ENCODE measurements around the gene MAPKAP1.

Gene MAPKAP1

DNA sequence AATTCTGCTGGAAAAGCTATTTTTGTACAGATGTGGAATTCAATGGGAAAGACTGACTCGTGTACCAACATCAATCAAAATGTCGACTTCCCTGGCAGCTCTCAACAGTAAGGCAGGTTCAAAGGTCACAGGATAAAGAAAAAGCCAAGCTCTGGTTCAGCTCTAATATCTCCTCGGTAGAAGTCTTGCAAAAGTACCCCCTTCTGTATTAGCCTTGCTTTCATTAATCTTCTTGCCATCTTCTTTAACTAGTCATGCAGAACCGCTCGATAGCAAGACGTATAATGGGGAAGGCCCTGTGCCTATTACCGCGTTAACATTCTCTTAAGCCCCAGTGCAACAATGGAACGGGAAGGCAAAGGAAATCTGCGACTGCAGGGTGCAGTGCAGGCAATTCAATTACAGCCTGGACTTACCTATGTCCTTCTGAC is 244.1 kb downstream of the MAPKAP1 start:
- no peak overlapping the region for H3K18ac ChIP-seq (ENCODE audit: low read length)
- H2AK5ac ChIP-seq (ENCODE audit: low read length), result no peak overlapping the region
- no peak overlapping the region for H3K9ac ChIP-seq (ENCODE audit: low read length)
- H2BK5ac ChIP-seq (ENCODE audit: low read length), result no peak overlapping the region
- no peak overlapping the region for H4K8ac ChIP-seq (ENCODE audit: low read depth, low read length)
- no peaks in the 10 kb centered on the region for H3K4me1 ChIP-seq (ENCODE audit: control insufficient read depth, low read depth, low read length)
- H3K79me1 ChIP-seq (ENCODE audit: low read length), result no peaks in the 10 kb centered on the region
- H3K23ac ChIP-seq (ENCODE audit: low read length), result no peak overlapping the region
- H3K79me2 ChIP-seq (ENCODE audit: control insufficient read depth, insufficient read depth, low read length), result no peaks in the 10 kb centered on the region
- WGBS (ENCODE audit: extremely low coverage, insufficient coverage, low lambda C conversion rate), result no CpG with 5 or more reads among the region's 10 CpGs
- no peak overlapping the region for H3K4me3 ChIP-seq (ENCODE audit: low read length)
- no peak overlapping the region for H3K4me2 ChIP-seq (ENCODE audit: low read length)
- no peak overlapping the region for H3K56ac ChIP-seq (ENCODE audit: low read length)
- H3K4ac ChIP-seq (ENCODE audit: low read depth, low read length), result no peak overlapping the region
- no peak for DNase-seq
- no peak overlapping the region for H2BK120ac ChIP-seq (ENCODE audit: low read depth, low read length)
- H3K36me3 ChIP-seq (ENCODE audit: control insufficient read depth, insufficient read depth, low read length), result no peaks in the 10 kb centered on the region
- H3K27ac ChIP-seq (ENCODE audit: low read depth, low read length), result no peak overlapping the region
- H4K5ac ChIP-seq (ENCODE audit: low read length), result no peak overlapping the region
- no peak overlapping the region for H2BK15ac ChIP-seq (replicated peaks; ENCODE audit: low read depth)
- H3K27me3 ChIP-seq (ENCODE audit: insufficient read depth, low read length, poor library complexity), result no peaks in the 10 kb centered on the region

DNA sequence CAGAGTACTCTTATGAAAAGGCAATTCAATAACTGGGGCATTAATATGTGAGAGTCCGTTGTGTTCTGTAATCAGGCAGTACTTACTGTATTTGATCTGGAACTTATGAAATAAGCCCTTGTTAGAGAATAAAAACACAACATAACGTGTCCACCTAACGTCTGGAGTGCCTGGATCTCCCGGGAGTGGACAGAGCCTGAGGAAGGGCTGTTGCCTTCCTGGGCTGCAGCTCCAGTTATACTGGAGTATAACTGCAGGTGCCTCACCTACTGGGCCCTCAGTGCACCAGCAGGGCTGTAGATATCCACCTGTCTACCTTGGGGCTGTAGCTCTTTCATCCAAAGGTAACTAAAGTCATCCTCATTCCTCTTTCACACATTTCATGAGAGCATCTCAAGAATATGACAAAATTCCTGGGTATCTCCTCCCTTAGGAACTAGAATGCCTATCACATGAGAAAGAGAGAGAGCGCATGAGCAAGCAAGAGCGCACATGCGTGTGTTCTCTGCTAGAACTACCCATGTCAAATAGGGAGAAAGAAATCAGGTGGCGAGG is 245.3 kb downstream of the MAPKAP1 start:
- Histone ChIP-seq H3K4me2 (ENCODE audit: low read length) (no peak overlapping the region), H3K18ac (ENCODE audit: low read length) (no peak overlapping the region), H3K9ac (ENCODE audit: low read length) (no peak overlapping the region), H2BK5ac (ENCODE audit: low read length) (no peak overlapping the region), H4K5ac (ENCODE audit: low read length) (no peak overlapping the region), H4K8ac (ENCODE audit: low read depth, low read length) (no peak overlapping the region), H2BK15ac (replicated peaks; ENCODE audit: low read depth) (no peak overlapping the region), H3K56ac (ENCODE audit: low read length) (no peak overlapping the region), H3K4me3 (ENCODE audit: low read length) (no peak overlapping the region), H3K79me1 (ENCODE audit: low read length) (no peaks in the 10 kb centered on the region), H3K4me1 (ENCODE audit: control insufficient read depth, low read depth, low read length) (no peaks in the 10 kb centered on the region), H2AK5ac (ENCODE audit: low read length) (no peak overlapping the region), H3K23ac (ENCODE audit: low read length) (no peak overlapping the region), H3K4ac (ENCODE audit: low read depth, low read length) (no peak overlapping the region), H3K79me2 (ENCODE audit: control insufficient read depth, insufficient read depth, low read length) (no peaks in the 10 kb centered on the region), H3K27me3 (ENCODE audit: insufficient read depth, low read length, poor library complexity) (no peaks in the 10 kb centered on the region), H2BK120ac (ENCODE audit: low read depth, low read length) (no peak overlapping the region), H3K36me3 (ENCODE audit: control insufficient read depth, insufficient read depth, low read length) (no peaks in the 10 kb centered on the region), H3K27ac (ENCODE audit: low read depth, low read length) (no peak overlapping the region)
- no CpG with 5 or more reads among the region's 8 CpGs for WGBS (ENCODE audit: extremely low coverage, insufficient coverage, low lambda C conversion rate)
- no peak for DNase-seq

DNA sequence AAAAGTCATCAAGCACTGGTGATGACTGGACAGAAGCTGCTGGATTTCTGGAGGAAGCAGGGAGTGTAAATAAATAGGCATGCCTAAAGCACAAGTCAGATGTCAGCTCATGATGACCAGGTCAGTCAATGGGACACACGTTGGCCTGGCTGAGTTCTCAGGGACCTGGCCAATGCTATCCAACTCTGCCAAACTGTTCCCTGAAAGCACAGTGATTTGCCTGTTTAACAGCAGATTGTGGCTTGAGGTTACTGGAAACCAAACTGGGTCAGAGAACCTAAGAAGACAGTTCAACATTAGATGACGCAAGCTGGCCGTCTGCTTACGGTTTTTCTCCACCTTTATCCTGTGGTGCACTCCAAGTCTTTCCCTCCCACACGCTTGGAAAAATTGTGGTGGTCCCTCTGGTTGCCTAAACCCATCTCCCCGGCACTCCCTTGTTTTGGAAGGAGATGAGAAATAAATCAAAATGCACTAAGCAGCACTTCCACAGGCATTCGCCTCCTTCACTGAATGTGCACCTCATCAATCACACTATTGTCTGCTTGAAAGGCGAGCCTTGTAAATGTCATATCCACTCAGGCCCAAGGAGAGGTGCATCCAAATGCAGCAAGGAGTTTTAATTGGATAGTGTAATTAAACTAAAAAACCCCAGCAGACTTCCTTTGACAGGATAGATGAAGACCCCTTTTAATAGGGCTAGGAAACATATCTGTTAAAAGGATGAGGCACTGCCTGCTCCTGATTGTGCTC is 245.9 kb downstream of the MAPKAP1 start:
- no CpG with 5 or more reads among the region's 8 CpGs for WGBS (ENCODE audit: extremely low coverage, insufficient coverage, low lambda C conversion rate)
- Histone ChIP-seq H4K8ac (ENCODE audit: low read depth, low read length) (no peak overlapping the region), H3K27ac (ENCODE audit: low read depth, low read length) (no peak overlapping the region), H2BK15ac (replicated peaks; ENCODE audit: low read depth) (no peak overlapping the region), H3K23ac (ENCODE audit: low read length) (no peak overlapping the region), H3K4me2 (ENCODE audit: low read length) (no peak overlapping the region), H3K4me1 (ENCODE audit: control insufficient read depth, low read depth, low read length) (no peaks in the 10 kb centered on the region), H2BK5ac (ENCODE audit: low read length) (no peak overlapping the region), H3K4me3 (ENCODE audit: low read length) (no peak overlapping the region), H3K79me2 (ENCODE audit: control insufficient read depth, insufficient read depth, low read length) (no peaks in the 10 kb centered on the region), H3K56ac (ENCODE audit: low read length) (no peak overlapping the region), H3K18ac (ENCODE audit: low read length) (no peak overlapping the region), H2BK120ac (ENCODE audit: low read depth, low read length) (no peak overlapping the region), H3K36me3 (ENCODE audit: control insufficient read depth, insufficient read depth, low read length) (no peaks in the 10 kb centered on the region), H3K9ac (ENCODE audit: low read length) (no peak overlapping the region), H4K5ac (ENCODE audit: low read length) (no peak overlapping the region), H3K79me1 (ENCODE audit: low read length) (no peaks in the 10 kb centered on the region), H3K4ac (ENCODE audit: low read depth, low read length) (no peak overlapping the region), H3K27me3 (ENCODE audit: insufficient read depth, low read length, poor library complexity) (no peaks in the 10 kb centered on the region), H2AK5ac (ENCODE audit: low read length) (no peak overlapping the region)
- no peak for DNase-seq

GRCh38 chr9:125460346-125460745 is 246.7 kb downstream of the MAPKAP1 start:
- no peaks in the 10 kb centered on the region for H3K79me1 ChIP-seq (ENCODE audit: low read length)
- no peak overlapping the region for H4K8ac ChIP-seq (ENCODE audit: low read depth, low read length)
- H2BK5ac ChIP-seq (ENCODE audit: low read length), result no peak overlapping the region
- no peak for DNase-seq
- H3K4me3 ChIP-seq (ENCODE audit: low read length), result no peak overlapping the region
- 100% methylated on average over 2 of the region's 7 CpGs for WGBS (ENCODE audit: extremely low coverage, insufficient coverage, low lambda C conversion rate)
- no peak overlapping the region for H2BK15ac ChIP-seq (replicated peaks; ENCODE audit: low read depth)
- no peak overlapping the region for H2BK120ac ChIP-seq (ENCODE audit: low read depth, low read length)
- H3K4me2 ChIP-seq (ENCODE audit: low read length), result no peak overlapping the region
- no peak overlapping the region for H3K18ac ChIP-seq (ENCODE audit: low read length)
- H3K4me1 ChIP-seq (ENCODE audit: control insufficient read depth, low read depth, low read length), result no peaks in the 10 kb centered on the region
- no peak overlapping the region for H4K5ac ChIP-seq (ENCODE audit: low read length)
- no peak overlapping the region for H3K56ac ChIP-seq (ENCODE audit: low read length)
- H3K79me2 ChIP-seq (ENCODE audit: control insufficient read depth, insufficient read depth, low read length), result no peaks in the 10 kb centered on the region
- H3K4ac ChIP-seq (ENCODE audit: low read depth, low read length), result no peak overlapping the region
- no peak overlapping the region for H3K23ac ChIP-seq (ENCODE audit: low read length)
- H2AK5ac ChIP-seq (ENCODE audit: low read length), result no peak overlapping the region
- H3K9ac ChIP-seq (ENCODE audit: low read length), result no peak overlapping the region
- no peaks in the 10 kb centered on the region for H3K27me3 ChIP-seq (ENCODE audit: insufficient read depth, low read length, poor library complexity)
- no peak overlapping the region for H3K27ac ChIP-seq (ENCODE audit: low read depth, low read length)
- no peaks in the 10 kb centered on the region for H3K36me3 ChIP-seq (ENCODE audit: control insufficient read depth, insufficient read depth, low read length)

GRCh38 chr9:125457357-125457756 is 249.7 kb downstream of the MAPKAP1 start:
- Histone ChIP-seq H3K18ac (ENCODE audit: low read length) (no peak overlapping the region), H3K4me3 (ENCODE audit: low read length) (no peak overlapping the region), H2BK15ac (replicated peaks; ENCODE audit: low read depth) (no peak overlapping the region), H3K56ac (ENCODE audit: low read length) (no peak overlapping the region), H3K36me3 (ENCODE audit: control insufficient read depth, insufficient read depth, low read length) (no peaks in the 10 kb centered on the region), H3K4ac (ENCODE audit: low read depth, low read length) (no peak overlapping the region), H3K27me3 (ENCODE audit: insufficient read depth, low read length, poor library complexity) (no peaks in the 10 kb centered on the region), H2AK5ac (ENCODE audit: low read length) (no peak overlapping the region), H3K4me2 (ENCODE audit: low read length) (no peak overlapping the region), H2BK5ac (ENCODE audit: low read length) (no peak overlapping the region), H4K5ac (ENCODE audit: low read length) (no peak overlapping the region), H2BK120ac (ENCODE audit: low read depth, low read length) (no peak overlapping the region), H3K9ac (ENCODE audit: low read length) (no peak overlapping the region), H3K79me2 (ENCODE audit: control insufficient read depth, insufficient read depth, low read length) (no peaks in the 10 kb centered on the region), H3K23ac (ENCODE audit: low read length) (no peak overlapping the region), H3K79me1 (ENCODE audit: low read length) (no peaks in the 10 kb centered on the region), H3K4me1 (ENCODE audit: control insufficient read depth, low read depth, low read length) (no peaks in the 10 kb centered on the region), H3K27ac (ENCODE audit: low read depth, low read length) (no peak overlapping the region), H4K8ac (ENCODE audit: low read depth, low read length) (no peak overlapping the region)
- WGBS (ENCODE audit: extremely low coverage, insufficient coverage, low lambda C conversion rate), result no CpG with 5 or more reads among the region's 1 CpG
- DNase-seq, result no peak

GRCh38 chr9:125455876-125456275 is 251.1 kb downstream of the MAPKAP1 start:
- Histone ChIP-seq H3K79me2 (ENCODE audit: control insufficient read depth, insufficient read depth, low read length) (no peaks in the 10 kb centered on the region), H2BK120ac (ENCODE audit: low read depth, low read length) (no peak overlapping the region), H3K79me1 (ENCODE audit: low read length) (no peaks in the 10 kb centered on the region), H4K5ac (ENCODE audit: low read length) (no peak overlapping the region), H3K4me1 (ENCODE audit: control insufficient read depth, low read depth, low read length) (no peaks in the 10 kb centered on the region), H4K8ac (ENCODE audit: low read depth, low read length) (no peak overlapping the region), H2AK5ac (ENCODE audit: low read length) (no peak overlapping the region), H3K23ac (ENCODE audit: low read length) (no peak overlapping the region), H3K4me2 (ENCODE audit: low read length) (no peak overlapping the region), H2BK5ac (ENCODE audit: low read length) (no peak overlapping the region), H3K36me3 (ENCODE audit: control insufficient read depth, insufficient read depth, low read length) (no peaks in the 10 kb centered on the region), H3K4ac (ENCODE audit: low read depth, low read length) (no peak overlapping the region), H3K18ac (ENCODE audit: low read length) (no peak overlapping the region), H3K4me3 (ENCODE audit: low read length) (no peak overlapping the region), H2BK15ac (replicated peaks; ENCODE audit: low read depth) (no peak overlapping the region), H3K27me3 (ENCODE audit: insufficient read depth, low read length, poor library complexity) (no peaks in the 10 kb centered on the region), H3K27ac (ENCODE audit: low read depth, low read length) (no peak overlapping the region), H3K9ac (ENCODE audit: low read length) (no peak overlapping the region), H3K56ac (ENCODE audit: low read length) (no peak overlapping the region)
- no CpG with 5 or more reads among the region's 4 CpGs for WGBS (ENCODE audit: extremely low coverage, insufficient coverage, low lambda C conversion rate)
- no peak for DNase-seq
